ENCODE measurements around the gene LMOD1.
"Not testable (repeated sequence)": the region's sequence is repeated elsewhere in the genome, so short reads cannot be mapped to it uniquely, and the experiment has no call there.

The LMOD1 gene

DNA sequence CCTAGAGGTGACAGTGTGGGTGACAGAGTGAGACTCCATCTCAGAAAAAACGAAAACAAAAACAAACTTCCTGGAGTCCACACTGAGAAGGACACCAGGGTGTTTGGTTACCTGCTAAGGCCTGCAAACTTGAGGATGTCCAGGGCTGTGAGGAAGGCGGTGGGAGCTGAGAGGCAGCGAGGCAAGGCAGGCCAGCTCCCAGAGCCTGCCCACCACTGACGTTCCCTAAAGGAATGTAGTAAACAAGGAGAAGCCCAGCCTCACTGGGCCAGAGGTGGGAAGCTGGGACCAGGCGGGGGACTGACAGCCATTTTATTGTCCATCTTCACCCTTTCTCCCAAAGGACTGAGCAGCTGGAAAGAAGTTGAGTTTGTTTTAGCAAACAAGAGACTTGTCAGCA, 33.5 kb downstream of the LMOD1 start:
- DNase-seq = no peak

DNA sequence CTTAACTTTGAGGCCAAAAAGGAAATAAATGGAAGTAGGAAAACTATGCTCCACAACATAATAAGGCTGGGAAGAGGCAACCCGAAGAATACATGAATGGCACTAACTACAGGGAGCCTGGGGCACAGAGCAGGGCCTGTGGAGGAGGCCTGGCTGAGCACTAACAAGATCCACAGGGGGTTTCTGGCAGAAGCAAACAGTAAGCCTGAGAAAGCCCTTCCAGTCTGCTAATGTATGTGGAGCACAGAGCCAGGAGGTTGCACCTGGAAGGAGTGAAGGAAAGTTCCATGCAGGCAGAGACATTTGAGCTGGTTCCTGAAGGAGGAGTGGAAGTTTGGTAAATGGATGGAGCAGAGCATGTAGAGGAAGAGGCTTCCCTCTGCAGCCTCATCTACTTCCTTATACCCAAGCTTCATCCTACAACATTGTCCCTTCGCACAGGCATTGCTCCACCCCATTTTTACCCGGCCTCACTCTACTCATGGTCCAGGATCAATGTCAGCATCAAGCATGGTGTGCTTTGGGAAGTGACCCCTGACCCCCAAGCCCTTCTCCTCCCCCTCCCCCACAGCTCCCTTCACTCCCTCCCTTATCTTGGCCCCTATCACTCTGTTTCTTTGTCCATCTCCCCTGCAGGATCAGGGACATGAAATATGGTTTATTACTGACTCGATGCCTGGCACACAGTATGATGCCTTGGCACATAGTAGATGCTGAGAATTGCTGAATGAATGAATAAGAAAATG, 34.3 kb downstream of the LMOD1 start:
- DNase-seq = no peak

DNA sequence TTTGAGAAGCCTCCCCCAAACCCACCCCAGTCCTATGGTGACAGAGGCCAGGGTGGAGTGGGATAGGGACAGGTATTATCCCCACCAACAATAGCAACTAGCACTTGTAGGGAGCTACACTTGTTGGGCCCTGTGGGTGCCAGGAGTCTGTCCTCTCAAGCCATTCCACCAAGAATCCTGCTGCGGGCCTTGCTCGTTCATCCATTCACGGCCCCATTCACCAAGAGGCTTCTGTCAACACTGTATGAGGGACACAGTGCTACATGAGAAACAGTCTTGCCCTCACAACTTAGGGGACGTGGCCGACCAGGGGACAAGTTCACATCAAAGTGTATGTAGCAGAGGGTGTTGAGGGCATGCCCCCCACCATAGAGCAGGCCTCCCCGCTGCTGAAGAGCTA, 38.7 kb downstream of the LMOD1 start:
- no peak for DNase-seq

DNA sequence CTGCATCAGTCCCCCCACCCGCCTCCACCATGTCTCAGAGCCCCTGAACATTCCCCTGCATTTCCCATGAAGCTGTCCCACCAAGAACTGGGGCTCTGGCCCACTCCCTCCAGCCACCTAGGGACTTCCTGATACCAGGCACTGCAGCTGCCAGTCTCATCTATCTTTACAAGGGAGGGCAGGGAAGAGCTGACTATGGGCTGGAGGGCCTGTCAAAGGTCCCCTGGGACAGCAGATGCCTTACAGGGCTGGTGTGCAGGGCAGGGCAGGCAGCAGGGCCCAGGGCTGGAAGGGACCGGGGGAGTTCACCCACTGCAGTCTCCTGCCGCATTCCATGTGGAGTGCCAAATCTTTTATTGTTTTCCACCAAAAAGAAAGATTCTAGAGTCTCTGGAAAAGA, 40.0 kb downstream of the LMOD1 start:
- no peak for DNase-seq

DNA sequence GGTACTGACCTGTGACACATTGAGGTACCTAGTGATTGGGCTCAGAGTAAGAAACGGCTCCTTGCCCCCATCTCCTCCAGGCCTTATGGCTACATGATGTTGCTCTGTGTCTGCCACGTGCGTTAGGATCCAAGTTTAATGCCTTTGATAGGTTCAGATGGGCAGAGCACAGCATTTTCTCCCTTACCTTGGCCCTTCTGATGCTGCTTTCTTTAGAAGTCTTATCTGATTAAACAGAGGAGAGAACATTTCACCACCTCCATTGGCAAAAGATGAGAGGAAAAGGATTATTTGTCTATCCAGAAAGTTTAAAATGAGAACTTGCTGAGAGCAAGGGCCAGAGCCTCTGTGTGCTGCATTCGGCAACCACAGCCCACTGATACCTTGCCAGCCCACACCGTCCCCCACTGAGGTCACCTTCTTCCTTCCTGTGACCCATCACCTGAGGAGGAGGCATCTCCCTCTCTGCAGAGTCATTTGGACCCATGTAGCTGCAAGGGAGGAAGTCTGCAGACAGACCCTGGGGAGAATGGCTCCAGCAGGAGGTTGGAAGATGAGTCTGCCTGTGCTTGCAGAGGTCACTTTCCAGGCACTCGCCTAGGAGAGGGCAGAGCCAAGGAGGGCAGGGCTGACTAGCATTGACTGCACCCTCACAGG, 41.0 kb downstream of the LMOD1 start:
- no peak for DNase-seq

DNA sequence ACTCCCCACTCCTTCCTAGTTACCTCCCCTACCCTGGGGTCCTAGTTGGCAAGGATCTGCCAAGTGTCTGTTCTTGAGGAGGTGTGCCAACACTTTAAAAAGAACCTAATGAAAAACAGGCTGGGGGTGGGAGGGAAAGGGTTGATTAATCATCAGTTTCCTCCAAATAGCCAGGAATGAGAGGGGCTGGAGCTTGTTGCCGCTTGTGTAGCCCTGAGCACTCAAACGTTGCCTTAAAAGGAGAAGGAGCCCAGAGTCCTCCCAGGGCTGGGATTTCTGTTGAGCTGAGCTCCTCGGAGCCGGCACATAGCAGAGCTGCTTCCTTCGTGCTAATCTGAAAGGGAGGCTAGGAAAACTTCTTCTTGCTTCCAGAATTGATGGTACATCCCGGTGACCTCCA, 41.8 kb downstream of the LMOD1 start:
- DNase-seq = no peak

DNA sequence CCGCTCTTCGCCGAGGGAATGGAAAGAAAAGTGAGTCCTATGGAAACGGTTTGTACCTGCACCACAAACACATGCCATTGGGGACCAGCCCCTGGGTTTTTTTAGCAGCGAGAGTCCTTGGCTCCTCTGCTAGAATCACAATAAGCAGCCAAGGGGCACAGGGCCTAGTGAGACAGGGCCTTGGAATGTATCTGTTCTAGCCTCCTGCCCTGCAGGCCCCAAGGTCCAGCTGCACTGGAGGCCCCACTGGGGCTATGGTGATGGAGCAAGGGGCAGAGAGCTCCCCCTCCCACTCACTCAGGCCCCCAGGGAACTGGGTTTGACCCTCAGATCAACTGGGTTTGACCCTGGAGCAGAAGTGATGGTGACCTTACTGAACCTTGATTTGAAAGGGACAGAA, 43.2 kb downstream of the LMOD1 start:
- DNase-seq = no peak

DNA sequence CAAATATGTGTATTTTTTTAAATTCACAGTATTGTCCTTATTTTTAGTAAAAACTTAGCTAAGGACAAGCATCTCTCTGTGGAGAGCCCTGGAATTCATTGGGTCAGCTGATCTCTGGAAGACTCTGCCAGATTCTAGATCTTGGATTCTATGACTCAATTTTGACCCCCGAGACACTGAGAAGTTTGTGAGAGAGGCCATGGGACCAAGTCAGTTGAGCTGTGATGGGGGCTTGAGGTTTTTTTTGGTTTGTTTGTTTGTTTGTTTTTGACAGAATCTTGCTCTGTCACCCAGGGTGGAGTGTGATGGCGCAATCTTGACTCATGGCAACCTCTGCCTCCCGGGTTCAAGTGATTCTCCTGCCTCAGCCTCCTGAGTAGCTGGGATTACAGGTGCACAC, 44.1 kb downstream of the LMOD1 start:
- no peak for DNase-seq

DNA sequence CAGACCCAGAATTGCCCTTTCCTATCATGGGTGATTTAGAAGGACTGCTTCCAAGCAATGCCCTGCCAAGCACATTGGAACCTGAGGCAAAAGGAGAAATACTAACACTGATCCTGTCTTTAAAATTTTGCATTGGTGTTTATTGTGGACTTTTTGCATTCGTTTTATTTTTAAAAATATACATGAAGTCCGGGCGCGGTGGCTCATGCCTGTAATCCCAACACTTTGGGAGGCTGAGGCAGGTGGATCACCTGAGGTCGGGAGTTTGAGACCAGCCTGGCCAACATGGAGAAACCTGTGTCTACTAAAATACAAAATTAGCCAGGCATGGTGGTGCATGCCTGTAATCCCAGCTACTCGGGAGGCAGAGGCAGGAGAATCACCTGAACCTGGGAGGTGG, 45.3 kb downstream of the LMOD1 start:
- DNase-seq = not testable (repeated sequence)

DNA sequence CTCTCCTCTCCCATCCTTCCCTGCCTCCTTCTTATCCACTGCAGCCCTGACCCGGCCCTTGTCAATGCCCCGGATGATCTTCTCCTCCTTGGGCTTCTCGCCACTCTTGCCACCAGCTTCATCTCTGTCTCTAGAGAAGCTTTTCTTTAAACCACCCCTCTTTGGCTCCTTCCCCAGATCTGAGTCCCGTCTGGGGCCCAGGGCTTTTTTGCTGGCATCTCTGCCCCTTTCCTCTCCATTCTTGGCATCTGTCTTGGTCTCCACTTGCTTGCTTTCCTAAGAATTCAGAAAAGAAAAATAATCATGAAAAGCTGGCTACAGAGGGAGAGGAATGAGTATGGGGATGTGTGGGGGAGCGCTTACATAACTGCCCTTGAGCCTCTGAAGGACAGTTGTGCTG, 45.9 kb downstream of the LMOD1 start:
- no peak for DNase-seq

DNA sequence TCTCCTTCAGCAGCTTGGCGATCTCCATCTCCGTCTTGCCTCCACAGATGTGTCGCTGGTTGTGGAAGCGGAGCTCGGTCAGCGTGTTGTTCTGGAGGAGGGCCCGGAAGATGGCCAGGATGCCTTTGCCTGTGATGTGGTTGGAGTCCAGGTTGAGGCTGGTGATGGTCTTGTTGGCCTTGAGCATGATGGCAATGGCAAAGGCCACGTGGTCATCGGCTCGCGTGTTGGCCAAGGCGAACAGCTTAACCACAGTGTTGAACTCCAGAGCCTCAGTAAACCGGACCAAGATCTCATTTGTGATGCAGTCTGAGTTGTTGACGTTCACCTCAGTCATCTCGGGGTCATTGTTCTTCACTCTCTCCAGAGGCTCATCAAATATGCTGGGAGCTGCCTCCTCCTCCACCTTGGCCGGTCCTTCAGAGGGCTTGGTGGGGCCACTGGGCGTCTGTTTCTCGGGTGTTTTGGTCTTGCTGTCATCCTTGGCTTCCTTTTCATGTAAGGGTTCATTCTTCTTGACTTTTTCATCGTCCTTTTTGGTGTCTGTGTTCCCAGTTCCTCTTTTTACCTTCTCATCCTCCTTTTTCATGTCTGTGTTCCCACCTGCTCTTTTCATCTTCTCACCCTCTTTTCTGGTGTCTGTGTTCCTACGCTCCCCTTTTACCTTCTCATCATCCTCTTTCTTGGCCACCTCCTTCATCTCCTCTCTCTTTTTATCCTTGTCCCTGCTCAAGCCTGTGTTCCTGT, 46.5 kb downstream of the LMOD1 start:
- DNase-seq = no peak

DNA sequence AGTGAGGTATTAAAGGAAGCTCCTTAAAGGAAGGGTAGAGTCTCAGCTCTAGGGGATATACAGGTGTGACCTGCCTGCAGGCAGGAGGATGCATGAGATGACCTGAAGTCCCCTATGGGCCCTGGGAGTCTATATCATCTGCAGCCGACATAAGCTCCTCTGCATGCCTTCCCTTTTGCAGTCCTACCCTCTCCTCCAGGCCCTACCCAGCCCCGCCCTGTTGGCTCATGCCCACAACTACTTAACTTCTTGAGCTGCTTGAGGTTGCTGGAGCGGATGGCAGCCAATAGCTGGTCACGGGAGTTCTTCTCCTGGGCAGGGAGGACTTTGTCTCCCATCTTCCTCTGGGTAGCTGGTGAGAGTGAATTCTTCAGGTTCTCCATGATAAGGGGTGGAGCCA, 47.4 kb downstream of the LMOD1 start:
- no peak for DNase-seq

DNA sequence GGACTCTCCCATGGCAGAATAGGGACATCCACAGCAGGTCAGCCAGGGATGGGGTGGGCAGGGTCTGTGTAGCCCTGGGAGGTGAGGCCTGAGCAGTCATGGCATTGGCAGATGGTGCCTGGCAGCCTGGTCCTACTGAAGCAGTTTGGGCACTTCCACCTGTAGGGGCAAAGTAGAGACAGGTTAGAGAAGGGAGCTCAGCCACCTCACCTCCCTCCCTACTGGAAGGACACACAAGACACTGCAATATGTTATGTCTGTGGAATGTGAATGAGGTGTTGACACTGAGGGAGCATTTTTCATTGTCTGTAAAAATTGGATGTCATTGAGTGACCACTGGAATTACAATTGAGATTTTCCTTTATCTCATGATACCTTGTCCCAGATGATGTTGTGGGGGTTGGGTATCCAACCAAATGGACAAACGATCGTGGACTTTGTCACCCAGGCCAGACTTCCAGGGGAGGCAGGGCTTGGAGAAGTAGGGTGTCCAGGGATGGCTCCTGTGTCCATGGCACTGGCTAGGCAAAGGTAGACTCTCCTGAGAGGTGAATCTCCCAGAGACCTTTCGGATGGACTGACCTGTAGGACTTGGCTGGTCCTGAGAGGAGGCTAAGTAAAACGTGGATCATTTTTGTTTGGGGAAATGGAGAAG, 48.0 kb downstream of the LMOD1 start:
- DNase-seq = no peak

DNA sequence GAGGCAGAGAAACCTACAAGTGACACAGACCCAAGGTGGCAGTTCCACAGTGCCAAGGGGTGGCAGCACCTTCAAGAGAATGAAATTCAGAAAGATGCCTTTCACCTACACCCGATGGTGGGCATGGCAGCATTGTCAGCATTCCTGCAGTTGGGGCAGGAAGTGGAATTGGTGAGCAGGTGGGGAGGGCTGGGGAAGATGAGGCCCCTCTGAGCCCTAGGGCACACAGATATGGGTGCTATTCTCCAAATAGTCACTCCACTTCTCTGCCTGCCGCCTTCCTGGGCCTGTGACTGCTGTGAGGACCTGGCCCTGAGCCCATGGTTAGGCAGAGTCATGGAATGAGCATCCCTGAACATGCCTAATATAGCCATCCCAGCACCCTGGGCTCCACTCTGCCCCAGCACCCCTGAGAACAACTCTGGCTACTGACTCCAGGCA, 49.4 kb downstream of the LMOD1 start:
- no peak for DNase-seq

DNA sequence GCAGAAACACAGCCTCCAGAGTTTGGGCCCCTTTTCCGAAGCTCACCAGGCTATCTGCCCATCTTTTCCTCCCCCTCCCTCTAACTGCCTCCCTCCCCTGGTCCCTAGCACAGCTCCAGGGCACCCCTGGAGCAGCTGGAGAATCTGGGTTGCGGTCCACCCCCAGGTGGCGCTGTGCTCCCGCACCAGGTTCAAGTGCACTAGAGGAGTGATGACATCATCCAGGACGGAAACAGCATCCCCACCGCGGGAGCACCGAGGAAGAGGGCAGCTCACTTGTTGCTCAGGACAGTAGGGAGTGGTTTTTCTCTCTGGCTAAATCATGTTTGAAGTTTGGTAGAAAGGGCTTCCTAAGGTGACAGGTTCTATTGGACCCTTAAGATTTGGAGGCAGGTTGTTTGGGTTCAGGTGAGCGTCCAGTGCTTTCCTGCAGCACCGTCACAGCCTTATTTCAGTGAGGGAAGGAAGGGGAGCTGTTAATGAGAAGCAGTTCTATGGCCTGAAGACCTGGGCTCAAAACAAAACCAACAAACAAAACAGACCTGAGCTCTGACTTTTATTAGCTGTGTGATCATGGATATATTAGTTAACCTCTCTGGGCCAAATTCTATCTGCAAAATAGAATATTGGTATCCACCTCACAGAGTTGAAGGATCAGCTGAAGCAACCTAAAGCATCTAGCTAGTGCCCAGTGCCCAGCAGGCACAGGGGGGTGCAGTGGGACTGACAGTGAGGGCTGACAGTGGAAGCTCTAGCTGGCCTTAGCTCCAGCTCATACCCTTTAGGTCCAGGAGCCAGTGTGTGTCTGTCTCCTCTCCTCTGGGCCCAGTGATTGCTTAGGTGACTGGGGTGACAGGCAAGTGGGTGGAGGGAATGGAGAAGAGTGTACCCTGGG, 50.2 kb downstream of the LMOD1 start:
- DNase-seq = peak in 1 of 2 experiments; percentile 17

DNA sequence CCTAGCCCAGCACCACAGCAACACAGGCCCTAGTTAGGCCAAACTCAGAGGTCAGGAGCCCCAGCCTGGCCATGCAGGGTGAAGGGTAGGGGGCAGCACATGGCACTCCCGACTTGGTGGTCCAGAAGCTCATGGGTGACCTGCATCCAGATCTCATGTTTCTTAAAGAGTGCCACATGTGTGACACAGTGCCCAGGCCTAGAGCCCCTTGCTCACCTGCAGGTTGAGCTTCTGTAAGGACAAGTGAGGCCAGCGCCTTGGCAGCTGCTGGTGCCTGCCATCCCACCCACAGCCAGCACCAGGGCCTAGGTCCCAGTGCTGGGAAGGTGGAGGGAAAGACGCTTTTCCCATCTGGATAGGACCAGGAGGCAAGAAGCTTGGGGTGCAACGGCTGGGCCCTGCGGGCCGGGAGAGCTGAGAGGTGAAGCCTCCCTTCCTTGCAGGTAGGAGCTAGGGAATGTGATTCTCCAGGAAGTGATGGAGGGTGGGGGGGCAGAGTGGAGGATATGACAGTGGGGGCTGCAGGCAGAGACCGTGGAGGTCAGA, 51.2 kb downstream of the LMOD1 start:
- no peak for DNase-seq

DNA sequence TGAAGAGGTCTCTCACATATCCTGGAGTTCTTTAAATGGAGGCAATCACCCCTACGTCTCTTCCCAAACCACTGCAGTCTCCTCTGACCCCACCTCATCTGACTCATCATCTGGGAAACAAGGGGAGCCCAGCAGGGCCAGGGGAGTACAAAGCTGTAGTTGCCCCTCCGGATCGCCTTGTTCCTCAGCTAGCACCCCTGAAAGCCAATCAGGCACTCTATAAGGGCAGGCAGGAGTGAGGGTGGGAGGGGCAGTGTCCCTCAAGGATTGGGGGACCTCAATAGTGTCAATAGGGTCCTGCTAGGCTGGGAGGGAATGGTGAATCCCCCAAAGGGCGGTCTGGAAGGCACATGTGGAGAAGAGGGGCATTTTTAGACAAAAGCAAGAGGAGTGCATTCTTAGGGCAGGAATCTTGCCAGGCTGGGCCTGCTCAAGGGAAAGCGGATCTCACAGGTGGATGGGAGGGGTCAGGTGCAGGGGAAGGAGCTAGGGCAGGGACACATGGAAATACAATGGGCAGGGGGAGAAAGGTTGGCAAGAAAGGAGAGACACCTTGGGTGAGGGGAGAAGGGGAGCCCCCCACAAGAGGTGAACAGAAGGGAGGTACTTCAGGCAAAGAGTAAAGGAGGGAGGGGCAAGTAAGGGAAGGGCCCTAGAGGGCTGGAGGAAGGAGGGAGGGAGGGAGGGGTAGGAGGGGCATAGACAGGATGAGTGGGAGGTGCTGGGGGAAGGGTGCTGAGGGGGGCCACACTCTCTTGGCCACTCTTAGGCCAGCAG, 51.8 kb downstream of the LMOD1 start:
- no peak for DNase-seq

DNA sequence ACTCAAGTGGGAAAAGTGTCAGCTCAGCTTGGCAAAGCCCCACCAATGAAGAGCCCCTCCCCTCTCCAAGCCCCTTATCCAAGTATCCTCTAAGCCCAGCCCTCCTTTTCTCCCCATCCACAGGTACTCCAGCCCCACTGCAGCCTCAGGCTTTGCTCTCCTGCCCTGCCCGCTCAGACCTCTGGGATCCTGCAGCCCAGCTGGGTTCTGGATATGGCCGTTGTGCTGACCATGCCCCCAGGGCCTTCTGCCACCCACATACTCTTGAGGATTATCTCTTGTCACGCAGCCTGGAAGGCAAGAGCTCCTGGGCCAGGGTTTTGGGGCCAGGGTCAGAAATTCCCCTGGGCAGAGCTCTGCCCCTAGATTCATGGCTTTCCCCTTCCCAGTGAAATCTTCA, 52.9 kb downstream of the LMOD1 start:
- DNase-seq = no peak

DNA sequence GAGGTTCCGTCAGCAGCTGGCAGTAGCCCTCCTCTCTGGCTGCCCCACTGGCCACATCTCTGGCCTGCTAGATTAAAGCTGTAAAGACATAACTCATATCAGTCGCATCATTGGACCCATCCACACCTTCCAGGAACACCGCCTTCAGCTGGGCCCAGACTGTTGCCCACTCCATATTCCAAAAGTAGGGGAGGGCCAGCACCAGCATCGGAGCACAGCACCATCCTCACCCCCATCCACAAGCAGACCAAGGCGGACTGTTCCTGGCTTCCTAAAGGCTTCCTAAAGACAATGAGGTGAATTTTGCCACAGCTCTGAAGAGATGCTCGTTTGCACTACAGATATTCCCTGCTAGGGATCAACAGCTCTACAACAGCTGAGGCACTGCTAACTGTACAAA, 54.1 kb downstream of the LMOD1 start:
- no peak for DNase-seq

DNA sequence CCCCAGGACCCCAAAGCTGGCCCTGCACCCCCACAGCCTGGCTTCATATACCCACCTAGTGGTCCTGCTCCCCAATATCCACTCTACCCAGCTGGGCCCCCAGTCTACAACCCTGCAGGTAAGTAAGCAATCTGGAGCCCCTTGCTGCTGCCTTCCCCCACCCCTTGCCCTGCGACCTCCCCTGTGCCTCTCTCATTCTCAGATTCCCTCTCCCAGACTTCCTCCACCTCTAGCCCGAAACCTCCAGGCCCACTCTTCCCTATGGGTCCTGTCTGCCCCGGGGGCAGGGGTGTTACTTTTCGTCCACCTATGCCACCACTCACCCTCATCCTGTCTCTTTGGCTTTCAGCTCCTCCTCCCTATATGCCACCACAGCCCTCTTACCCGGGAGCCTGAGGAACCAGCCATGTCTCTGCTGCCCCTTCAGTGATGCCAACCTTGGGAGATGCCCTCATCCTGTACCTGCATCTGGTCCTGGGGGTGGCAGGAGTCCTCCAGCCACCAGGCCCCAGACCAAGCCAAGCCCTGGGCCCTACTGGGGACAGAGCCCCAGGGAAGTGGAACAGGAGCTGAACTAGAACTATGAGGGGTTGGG, 54.8 kb downstream of the LMOD1 start:
- no peak for DNase-seq
